ENCODE measurements around the gene SEC23B. TPM values are rescaled to one million over a fixed set of nuclear protein-coding genes. Genes with fewer than 3 reads are reported as not detected.
A peak's percentile ranks its signal among the peaks of the same experiment; 100 is the strongest.

The SEC23B gene
- total RNA-seq, 1 experiment from 2014 or later, result 85.8 TPM

DNA sequence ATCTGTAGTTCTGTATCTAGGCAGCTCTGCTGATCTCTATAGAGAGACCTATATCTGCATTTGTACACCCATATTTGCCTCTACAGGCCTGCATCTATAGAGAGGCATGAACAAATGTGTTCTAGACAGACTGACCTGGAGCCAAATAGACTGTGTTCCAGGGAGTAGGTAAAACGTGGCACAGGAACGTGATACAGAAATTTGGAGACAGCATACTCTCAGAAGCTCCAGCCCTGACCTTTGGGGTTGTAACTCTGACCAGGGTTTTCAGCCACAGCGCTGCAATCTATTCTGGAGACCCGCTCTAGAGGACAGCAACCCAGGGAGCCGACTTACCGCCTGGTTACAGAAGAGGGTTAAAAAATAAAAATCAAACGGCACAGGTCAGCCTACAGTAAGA is 11.7 kb upstream of the SEC23B start:
- RAD21 ChIA-PET (ENCODE audit: low non-redundant PET in 1 of 2, low total read pairs in 2 of 2, uncharacterized antibody in 2 of 2, unreplicated experiment in 2 of 2), result interaction anchor here in 1 of 2 experiments (1.2 kb wide), 1 partner anchor 11 kb away, joined by 3 read pairs; the partner anchor contains the start of gene SEC23B
- H3K9ac ChIP-seq (ENCODE audit: low read length), result 0 out of 2 replicates have a peak overlapping the region, but pooled peaks have one; percentile 71
- peaks cover 9% of the 10 kb centered on the region; the same call in 1 of the 2 replicates for H3K79me2 ChIP-seq (ENCODE audit: insufficient read depth, low read length)
- no TSS peak for BruUV-seq (replicated peaks)
- ATAC-seq (no peak), DNase-seq (ENCODE audit: low read depth, low spot score) (no peak)
- H3K4me3 ChIP-seq (replicated peaks in 1 of 2; ENCODE audit: low read depth in 1 of 2, low read length in 2 of 2), result peak overlapping the region; percentile 74 to 76
- POLR2A ChIA-PET, result interaction anchor here (0.6 to 4.1 kb wide), 2 partner anchors 11 to 90 kb away, joined by 3 to 43 read pairs; partner anchors contain the start of gene SEC23B
- H3K27me3 ChIP-seq (ENCODE audit: insufficient read depth, low read length), result no peaks in the 10 kb centered on the region
- intact Hi-C loops (cut with micrococcal nuclease), result no loop called here
- peak overlapping the region; percentile 77 for H3K4me2 ChIP-seq (ENCODE audit: low read length)
- no peaks in the 10 kb centered on the region; a peak in 1 of 4 replicates for H3K36me3 ChIP-seq (ENCODE audit: control insufficient read depth in 1 of 2, insufficient read depth in 2 of 2, low read length in 2 of 2)
- CTCF ChIA-PET, result no interaction called here
- no peaks in the 10 kb centered on the region for H3K9me3 ChIP-seq (ENCODE audit: control insufficient read depth in 1 of 2, insufficient read depth in 1 of 2, low read depth in 1 of 2, low read length in 2 of 2)
- no peak overlapping the region for H3K27ac ChIP-seq (ENCODE audit: low read depth, low read length)
- no peaks in the 10 kb centered on the region for H3K9me2 ChIP-seq (ENCODE audit: insufficient read depth)
- H3K4me1 ChIP-seq (ENCODE audit: control insufficient read depth in 1 of 2, insufficient read depth in 2 of 2, low read length in 2 of 2), result peaks cover 3 to 10% of the 10 kb centered on the region in 2 experiments; a peak in 3 of 4 replicates
- TF ChIP-seq RAD21 (IDR thresholded peaks at IDR 0.05; ENCODE audit: low read depth) (no peak), CEBPB (IDR thresholded peaks at IDR 0.05; ENCODE audit: low read depth) (no peak), TCF7L2 (IDR thresholded peaks at IDR 0.05; ENCODE audit: borderline replicate concordance, extremely low read depth, insufficient read depth, insufficient read length) (no peak), SRF (IDR thresholded peaks at IDR 0.05; ENCODE audit: low read depth) (no peak), ZFX (IDR thresholded peaks at IDR 0.05) (no peak), EZH2phosphoT487 (IDR thresholded peaks at IDR 0.05; ENCODE audit: borderline replicate concordance) (no peak), JUND (IDR thresholded peaks at IDR 0.05) (no peak), POLR2AphosphoS5 (IDR thresholded peaks at IDR 0.05; ENCODE audit: low read depth, low read length) (no peak), ELF1 (IDR thresholded peaks at IDR 0.05; ENCODE audit: borderline replicate concordance, low read depth) (no peak), EZH2 (IDR thresholded peaks at IDR 0.05) (no peak), SIN3A (IDR thresholded peaks at IDR 0.05; ENCODE audit: low read depth) (no peak), POLR2A (IDR thresholded peaks at IDR 0.05; ENCODE audit: borderline replicate concordance, extremely low read depth, insufficient read depth, insufficient read length) (no peak), ZNF274 (IDR thresholded peaks at IDR 0.05; ENCODE audit: low read depth, low read length) (no peak)
- no peak overlapping the region for H2AFZ ChIP-seq (ENCODE audit: low read depth, low read length, poor library complexity, severe bottlenecking)
- H4K20me1 ChIP-seq (ENCODE audit: insufficient read depth), result no peaks in the 10 kb centered on the region
